Measurements from ENCODE around the gene NOSTRIN.

The NOSTRIN gene

DNA sequence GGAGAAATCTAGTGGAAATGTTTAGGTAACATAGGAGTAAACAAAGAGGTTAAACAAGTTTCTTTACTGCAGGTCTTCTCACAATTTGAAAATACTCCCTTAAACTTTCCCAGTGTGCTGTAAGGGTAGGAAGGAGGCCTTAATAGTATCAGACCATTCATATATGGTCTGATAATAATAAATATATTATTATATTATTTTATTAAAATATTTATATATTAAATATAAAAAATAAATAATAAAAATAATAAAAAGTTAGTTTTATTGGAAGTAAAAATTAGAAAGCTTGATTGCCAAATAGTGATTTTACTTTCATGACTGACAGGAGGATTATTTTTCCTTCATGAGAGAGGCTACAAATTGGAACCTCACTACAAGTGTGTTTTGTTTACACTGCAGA lies 7.1 kb downstream of the NOSTRIN start:
- H3K36me3 ChIP-seq (ENCODE audit: insufficient read depth, low read length) = no peaks in the 10 kb centered on the region
- H3K9me3 ChIP-seq (replicated peaks; ENCODE audit: low read length) = no peaks in the 10 kb centered on the region
- H3K27me3 ChIP-seq (ENCODE audit: control insufficient read depth, insufficient read depth, low read length) = no peaks in the 10 kb centered on the region
- H3K4me1 ChIP-seq (ENCODE audit: control insufficient read depth, insufficient read depth, low read length) = no peaks in the 10 kb centered on the region
- H3K4me2 ChIP-seq (ENCODE audit: low read length) = no peak overlapping the region
- no peak overlapping the region for H3K4me3 ChIP-seq (ENCODE audit: low read length)
- H3K9ac ChIP-seq (ENCODE audit: low read depth, low read length) = no peak overlapping the region

DNA sequence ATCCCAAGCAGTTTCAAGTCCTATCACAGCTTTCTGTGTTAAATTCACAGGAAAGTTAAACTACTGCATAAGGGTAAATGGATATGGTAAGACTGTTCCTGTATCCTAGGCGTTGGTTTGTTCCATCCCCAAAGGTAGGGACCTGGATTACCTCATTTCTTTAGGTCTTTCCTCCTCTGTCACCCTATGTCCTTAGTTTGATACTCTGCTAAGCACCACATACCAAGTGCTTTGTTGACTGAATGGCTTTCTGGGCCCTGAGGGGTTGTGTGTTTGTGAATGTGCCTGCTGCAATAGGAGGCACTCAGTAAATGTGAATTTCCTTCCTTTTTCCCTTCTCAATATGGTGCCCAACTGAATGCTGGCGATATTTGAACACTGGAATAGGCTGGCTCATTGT lies 7.8 kb downstream of the NOSTRIN start:
- Histone ChIP-seq H3K4me3 (ENCODE audit: low read length) (no peak overlapping the region), H3K9me3 (replicated peaks; ENCODE audit: low read length) (no peaks in the 10 kb centered on the region), H3K4me1 (ENCODE audit: control insufficient read depth, insufficient read depth, low read length) (no peaks in the 10 kb centered on the region), H3K27me3 (ENCODE audit: control insufficient read depth, insufficient read depth, low read length) (no peaks in the 10 kb centered on the region), H3K4me2 (ENCODE audit: low read length) (no peak overlapping the region), H3K36me3 (ENCODE audit: insufficient read depth, low read length) (no peaks in the 10 kb centered on the region), H3K9ac (ENCODE audit: low read depth, low read length) (no peak overlapping the region)

DNA sequence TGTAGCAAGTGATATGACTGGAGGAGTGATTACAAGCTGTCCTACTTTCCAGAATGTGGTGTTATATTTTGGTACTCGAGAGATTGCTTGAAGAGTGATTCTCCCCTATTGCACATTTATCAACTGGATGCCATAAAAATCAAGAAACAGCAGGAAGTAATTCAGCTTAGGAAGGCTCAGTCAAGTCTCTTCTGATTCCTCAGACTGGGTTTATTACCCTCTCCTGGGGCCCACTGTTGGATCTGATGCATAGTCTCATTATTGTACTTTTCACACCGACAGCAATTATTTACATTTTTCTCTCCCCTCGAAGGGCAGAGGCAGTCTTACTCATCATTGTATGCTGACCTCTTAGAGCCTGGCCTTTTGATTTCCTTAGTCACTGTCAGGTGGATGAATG lies 9.3 kb downstream of the NOSTRIN start:
- Histone ChIP-seq H3K4me1 (ENCODE audit: control insufficient read depth, insufficient read depth, low read length) (peaks cover 7% of the 10 kb centered on the region), H3K4me2 (ENCODE audit: low read length) (no peak overlapping the region), H3K36me3 (ENCODE audit: insufficient read depth, low read length) (no peaks in the 10 kb centered on the region), H3K4me3 (ENCODE audit: low read length) (no peak overlapping the region), H3K27me3 (ENCODE audit: control insufficient read depth, insufficient read depth, low read length) (no peaks in the 10 kb centered on the region), H3K9me3 (replicated peaks; ENCODE audit: low read length) (no peaks in the 10 kb centered on the region), H3K9ac (ENCODE audit: low read depth, low read length) (no peak overlapping the region)

DNA sequence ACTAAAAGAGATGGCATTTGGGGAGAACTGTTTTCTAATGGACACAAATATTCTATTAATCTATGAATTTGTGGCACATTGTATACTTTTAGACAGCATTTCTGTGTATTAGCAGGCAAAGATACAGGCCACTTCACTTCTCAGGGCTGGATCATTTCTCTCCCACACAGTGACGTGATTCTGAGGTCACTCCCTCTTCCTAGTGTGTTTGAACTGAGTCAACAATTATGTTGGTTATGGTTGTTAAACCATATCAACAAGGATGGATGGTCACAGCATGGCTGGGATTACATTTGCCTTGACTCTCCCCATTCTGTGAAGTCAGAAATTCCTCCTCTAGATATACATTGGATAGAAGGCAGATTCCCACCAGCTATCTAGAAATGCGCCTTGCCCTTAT lies 11.6 kb downstream of the NOSTRIN start:
- Histone ChIP-seq H3K9ac (ENCODE audit: low read depth, low read length) (no peak overlapping the region), H3K36me3 (ENCODE audit: insufficient read depth, low read length) (no peaks in the 10 kb centered on the region), H3K27me3 (ENCODE audit: control insufficient read depth, insufficient read depth, low read length) (no peaks in the 10 kb centered on the region), H3K9me3 (replicated peaks; ENCODE audit: low read length) (no peaks in the 10 kb centered on the region), H3K4me1 (ENCODE audit: control insufficient read depth, insufficient read depth, low read length) (peaks cover 10% of the 10 kb centered on the region), H3K4me3 (ENCODE audit: low read length) (no peak overlapping the region), H3K4me2 (ENCODE audit: low read length) (no peak overlapping the region)

DNA sequence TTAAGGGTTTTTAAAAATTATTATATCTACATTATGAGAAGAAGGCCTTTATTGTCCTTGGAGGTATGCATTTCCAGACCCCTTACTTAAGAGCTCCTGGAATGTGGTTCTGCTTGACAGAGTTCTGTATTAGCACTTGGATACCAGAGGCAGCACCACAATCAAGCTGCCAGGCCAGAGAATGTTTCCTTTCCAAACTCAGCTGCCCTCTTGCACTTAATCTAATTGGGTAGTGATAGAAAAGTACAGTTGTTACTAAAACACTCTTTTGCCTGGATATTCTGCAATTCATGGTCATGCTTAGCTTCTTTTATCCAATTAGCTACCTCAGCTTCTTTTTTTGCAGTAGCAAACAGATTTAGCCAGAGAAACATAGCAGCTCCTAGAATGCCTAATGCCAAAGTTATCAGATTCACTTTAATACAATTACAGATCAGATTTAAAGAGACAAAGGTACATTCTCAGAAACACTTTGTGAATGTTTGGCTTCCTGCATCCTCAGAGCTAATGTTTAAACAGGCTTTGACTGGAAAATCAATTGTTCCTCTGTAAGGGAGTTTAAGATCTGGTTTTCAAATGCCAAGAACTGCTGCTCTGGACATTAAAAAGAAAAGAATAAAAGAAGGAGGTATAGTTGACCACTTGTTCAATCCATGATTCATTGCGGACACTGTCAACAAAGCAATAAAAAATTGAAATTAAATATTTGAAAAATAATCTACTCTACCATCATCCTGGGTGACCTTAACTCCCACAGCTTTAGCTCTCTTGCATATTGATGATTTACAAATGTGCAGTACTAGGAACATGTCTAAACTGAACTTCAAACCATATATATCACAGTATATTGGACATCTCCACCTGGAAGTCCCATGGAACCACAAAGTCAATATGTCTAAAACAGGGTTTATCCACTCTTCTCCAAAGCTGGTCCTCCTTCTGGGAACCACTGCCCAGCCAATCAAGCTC lies 12.8 kb downstream of the NOSTRIN start:
- peaks cover 10% of the 10 kb centered on the region for H3K4me1 ChIP-seq (ENCODE audit: control insufficient read depth, insufficient read depth, low read length)
- no peak overlapping the region for H3K9ac ChIP-seq (ENCODE audit: low read depth, low read length)
- no peaks in the 10 kb centered on the region for H3K36me3 ChIP-seq (ENCODE audit: insufficient read depth, low read length)
- H3K9me3 ChIP-seq (replicated peaks; ENCODE audit: low read length) = no peaks in the 10 kb centered on the region
- H3K4me2 ChIP-seq (ENCODE audit: low read length) = no peak overlapping the region
- no peaks in the 10 kb centered on the region for H3K27me3 ChIP-seq (ENCODE audit: control insufficient read depth, insufficient read depth, low read length)
- H3K4me3 ChIP-seq (ENCODE audit: low read length) = no peak overlapping the region

DNA sequence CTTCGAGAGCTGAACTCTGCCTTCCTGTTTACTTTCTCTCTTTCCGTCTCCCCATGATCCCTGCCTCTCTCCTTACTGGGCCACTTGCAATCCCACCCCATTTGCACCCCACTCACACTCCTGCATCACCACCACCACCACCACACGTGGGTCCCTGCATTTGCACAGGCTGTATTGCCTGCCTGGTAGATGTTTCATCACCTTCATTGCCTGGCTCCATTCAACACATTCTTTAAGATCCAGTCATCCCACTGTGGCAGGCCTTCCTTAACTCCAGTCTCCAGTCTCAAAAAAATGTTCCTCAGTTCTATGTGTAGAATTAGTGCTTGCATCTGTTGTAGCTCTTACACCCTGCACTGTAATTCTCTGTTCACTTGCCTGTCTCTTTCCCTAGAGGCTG lies 13.9 kb downstream of the NOSTRIN start:
- Histone ChIP-seq H3K4me2 (ENCODE audit: low read length) (no peak overlapping the region), H3K4me1 (ENCODE audit: control insufficient read depth, insufficient read depth, low read length) (peaks cover 10% of the 10 kb centered on the region), H3K9me3 (replicated peaks; ENCODE audit: low read length) (no peaks in the 10 kb centered on the region), H3K9ac (ENCODE audit: low read depth, low read length) (no peak overlapping the region), H3K4me3 (ENCODE audit: low read length) (no peak overlapping the region), H3K36me3 (ENCODE audit: insufficient read depth, low read length) (no peaks in the 10 kb centered on the region), H3K27me3 (ENCODE audit: control insufficient read depth, insufficient read depth, low read length) (no peaks in the 10 kb centered on the region)

DNA sequence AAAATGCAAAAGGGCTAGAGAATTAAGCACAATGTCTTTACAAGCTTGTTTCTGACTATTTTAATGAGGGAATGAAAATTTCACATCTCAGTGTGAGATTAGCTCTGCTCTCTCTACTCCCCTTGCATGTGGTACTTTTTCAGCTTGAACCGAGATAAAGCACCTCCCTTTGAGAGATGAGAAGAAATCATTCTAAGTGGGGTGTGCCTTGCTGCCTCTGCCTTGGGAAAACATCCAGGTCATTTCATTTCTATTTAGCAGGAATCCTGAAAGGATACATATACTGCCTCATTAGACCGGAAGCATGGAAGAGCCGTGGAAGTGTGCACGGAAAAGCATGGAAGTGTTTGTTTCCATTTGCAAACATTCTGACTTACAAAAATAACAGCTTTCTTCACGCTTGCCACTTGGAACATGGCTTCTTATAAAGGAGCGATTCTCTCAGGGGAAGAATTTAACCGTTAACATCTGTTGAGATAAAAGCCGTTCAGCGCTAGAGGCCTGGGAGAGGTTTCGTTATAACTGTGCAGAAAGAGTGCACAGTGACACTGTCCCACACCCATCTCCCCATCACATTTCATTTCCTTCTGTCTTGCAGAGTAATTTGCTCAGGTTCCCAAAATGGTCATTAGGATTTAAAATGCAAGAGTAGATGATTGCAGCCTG lies 16.7 kb downstream of the NOSTRIN start:
- H3K9ac ChIP-seq (ENCODE audit: low read depth, low read length) = no peak overlapping the region
- H3K27me3 ChIP-seq (ENCODE audit: control insufficient read depth, insufficient read depth, low read length) = no peaks in the 10 kb centered on the region
- H3K9me3 ChIP-seq (replicated peaks; ENCODE audit: low read length) = no peaks in the 10 kb centered on the region
- H3K4me3 ChIP-seq (ENCODE audit: low read length) = no peak overlapping the region
- H3K4me1 ChIP-seq (ENCODE audit: control insufficient read depth, insufficient read depth, low read length) = peaks cover 10% of the 10 kb centered on the region
- peak overlapping the region; percentile 58 for H3K4me2 ChIP-seq (ENCODE audit: low read length)
- no peaks in the 10 kb centered on the region for H3K36me3 ChIP-seq (ENCODE audit: insufficient read depth, low read length)

DNA sequence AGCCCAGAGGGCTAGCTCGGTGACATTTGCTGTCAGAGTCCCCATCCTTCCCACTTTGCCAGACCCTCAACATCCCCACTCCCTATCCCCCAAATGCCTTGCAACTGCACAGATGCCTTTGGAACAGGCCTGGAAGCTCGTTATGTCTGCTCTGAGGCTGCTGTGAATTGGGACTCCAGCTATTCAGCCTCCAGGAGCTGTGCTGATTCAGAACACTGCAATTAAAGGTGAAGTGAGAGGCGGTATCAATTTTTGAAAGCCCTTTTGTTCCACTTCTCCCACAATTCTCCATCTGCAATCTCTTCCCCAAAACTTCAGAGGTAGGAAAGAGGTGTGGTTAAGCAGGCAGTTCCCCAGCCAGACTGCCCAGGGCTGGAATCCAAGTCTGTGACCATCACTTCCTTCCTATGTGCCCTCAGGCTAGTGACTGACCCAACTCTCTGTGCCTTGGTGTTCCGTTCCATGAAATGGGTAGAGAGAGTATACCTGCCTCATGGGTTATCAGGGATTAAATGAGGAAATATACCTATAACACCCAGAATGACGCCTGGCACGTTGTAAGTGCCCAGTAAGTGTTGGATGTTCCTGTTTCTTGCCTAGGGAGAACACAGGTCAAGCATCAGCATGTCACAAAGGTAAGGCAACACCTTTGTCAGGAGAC lies 17.5 kb downstream of the NOSTRIN start:
- peaks cover 10% of the 10 kb centered on the region for H3K4me1 ChIP-seq (ENCODE audit: control insufficient read depth, insufficient read depth, low read length)

DNA sequence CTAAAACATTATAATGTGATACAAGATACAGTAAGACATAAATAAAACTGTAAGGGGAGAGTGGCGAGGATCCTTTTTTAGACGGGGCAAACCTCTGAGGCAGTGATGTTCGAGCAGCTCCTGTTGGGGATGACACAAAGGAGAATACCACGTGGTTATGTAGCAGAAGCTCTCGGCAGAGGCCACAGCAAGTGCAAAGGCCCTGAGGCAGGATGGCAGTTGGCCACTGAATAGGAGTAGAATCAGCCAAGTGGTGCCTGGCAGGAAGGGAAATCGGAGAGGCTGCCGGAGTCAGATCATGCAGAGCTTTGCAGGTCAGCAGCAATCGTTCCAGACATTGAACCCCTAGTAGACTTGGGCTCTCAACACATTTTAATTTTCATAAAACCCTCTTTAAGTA lies 19.1 kb downstream of the NOSTRIN start:
- Histone ChIP-seq H3K36me3 (ENCODE audit: insufficient read depth, low read length) (no peaks in the 10 kb centered on the region), H3K27me3 (ENCODE audit: control insufficient read depth, insufficient read depth, low read length) (no peaks in the 10 kb centered on the region), H3K4me1 (ENCODE audit: control insufficient read depth, insufficient read depth, low read length) (peaks cover 4% of the 10 kb centered on the region), H3K4me3 (ENCODE audit: low read length) (no peak overlapping the region), H3K4me2 (ENCODE audit: low read length) (no peak overlapping the region), H3K9ac (ENCODE audit: low read depth, low read length) (no peak overlapping the region), H3K9me3 (replicated peaks; ENCODE audit: low read length) (no peaks in the 10 kb centered on the region)

More for the DNA sequence above, 17.5 kb downstream of the NOSTRIN start:
- Histone ChIP-seq H3K4me3 (ENCODE audit: low read length) (no peak overlapping the region), H3K36me3 (ENCODE audit: insufficient read depth, low read length) (no peaks in the 10 kb centered on the region), H3K4me2 (ENCODE audit: low read length) (no peak overlapping the region), H3K9me3 (replicated peaks; ENCODE audit: low read length) (no peaks in the 10 kb centered on the region), H3K27me3 (ENCODE audit: control insufficient read depth, insufficient read depth, low read length) (no peaks in the 10 kb centered on the region), H3K9ac (ENCODE audit: low read depth, low read length) (no peak overlapping the region)

DNA sequence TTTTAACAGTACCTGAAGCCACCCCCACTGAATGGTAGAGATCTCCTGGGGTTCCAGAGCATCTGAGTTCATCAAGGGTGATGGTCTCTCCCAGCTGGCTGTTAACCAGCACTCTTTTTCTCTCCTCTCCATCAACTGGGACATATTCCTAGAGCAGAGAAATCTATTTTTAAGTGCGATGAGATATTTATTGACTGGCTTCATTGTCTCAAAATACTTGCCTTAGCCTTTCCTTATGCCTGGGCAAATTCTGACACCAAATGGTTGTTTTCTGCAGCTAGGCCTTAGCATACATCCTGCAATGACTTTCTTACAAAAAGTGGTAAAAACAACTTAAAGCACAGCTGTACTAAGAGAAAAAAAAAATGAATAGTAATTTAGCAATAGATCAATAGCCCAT lies 19.6 kb downstream of the NOSTRIN start:
- Histone ChIP-seq H3K4me1 (ENCODE audit: control insufficient read depth, insufficient read depth, low read length) (no peaks in the 10 kb centered on the region), H3K4me2 (ENCODE audit: low read length) (no peak overlapping the region), H3K27me3 (ENCODE audit: control insufficient read depth, insufficient read depth, low read length) (no peaks in the 10 kb centered on the region), H3K9ac (ENCODE audit: low read depth, low read length) (no peak overlapping the region), H3K4me3 (ENCODE audit: low read length) (no peak overlapping the region), H3K9me3 (replicated peaks; ENCODE audit: low read length) (no peaks in the 10 kb centered on the region), H3K36me3 (ENCODE audit: insufficient read depth, low read length) (no peaks in the 10 kb centered on the region)

DNA sequence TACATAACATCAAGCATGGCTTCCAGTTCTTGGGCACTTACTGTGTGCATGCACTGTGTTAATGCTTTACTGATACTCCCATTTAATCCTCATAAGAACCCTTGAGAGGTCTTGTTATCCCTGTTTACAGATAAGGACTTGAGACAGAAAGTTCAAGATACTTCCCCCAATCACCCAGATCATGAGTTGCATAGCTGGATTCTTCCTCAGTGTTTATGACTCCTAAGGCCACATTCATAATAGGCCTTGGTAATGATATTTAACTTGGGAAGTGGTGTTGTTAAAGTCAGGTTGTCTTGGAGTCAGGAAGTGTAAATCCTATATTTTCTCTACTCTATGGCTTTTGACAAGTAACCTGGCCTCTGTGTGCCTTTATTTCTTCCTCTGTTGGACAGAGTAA lies 22.7 kb downstream of the NOSTRIN start:
- no peak overlapping the region for H3K4me2 ChIP-seq (ENCODE audit: low read length)
- no peaks in the 10 kb centered on the region for H3K36me3 ChIP-seq (ENCODE audit: insufficient read depth, low read length)
- H3K27me3 ChIP-seq (ENCODE audit: control insufficient read depth, insufficient read depth, low read length) = no peaks in the 10 kb centered on the region
- H3K4me3 ChIP-seq (ENCODE audit: low read length) = no peak overlapping the region
- H3K4me1 ChIP-seq (ENCODE audit: control insufficient read depth, insufficient read depth, low read length) = no peaks in the 10 kb centered on the region
- H3K9me3 ChIP-seq (replicated peaks; ENCODE audit: low read length) = no peaks in the 10 kb centered on the region
- no peak overlapping the region for H3K9ac ChIP-seq (ENCODE audit: low read depth, low read length)
